ENCODE data around the gene EXOC5.
"Not testable (repeated sequence)": the region's sequence is repeated elsewhere in the genome, so short reads cannot be mapped to it uniquely, and the experiment has no call there.

EXOC5 gene

DNA sequence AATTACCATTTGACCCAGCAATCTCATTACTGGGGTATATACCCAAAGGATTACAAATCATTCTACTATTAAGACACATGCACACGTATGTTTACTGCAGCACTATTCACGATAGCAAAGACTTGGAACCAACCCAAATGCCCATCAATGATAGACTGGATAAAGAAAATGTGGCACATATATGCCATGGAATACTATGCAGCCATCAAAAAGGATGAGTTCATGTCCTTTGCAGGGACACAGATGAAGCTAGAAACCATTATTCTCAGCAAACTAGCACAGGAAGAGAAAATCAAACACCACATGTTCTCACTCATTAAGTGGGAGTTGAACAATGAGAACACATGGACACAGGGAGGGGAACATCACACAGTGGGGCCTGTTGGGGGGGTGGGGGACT, 40.4 kb downstream of the EXOC5 start:
- not testable (repeated sequence) for H3K27ac Mint-ChIP-seq; H3K9me3 Mint-ChIP-seq; H3K4me1 Mint-ChIP-seq (ENCODE audit: low read depth); H3K27me3 Mint-ChIP-seq (ENCODE audit: low read depth); H3K4me3 Mint-ChIP-seq
- H3K36me3 Mint-ChIP-seq (ENCODE audit: low read depth): peaks cover 37% of the 10 kb centered on the region

DNA sequence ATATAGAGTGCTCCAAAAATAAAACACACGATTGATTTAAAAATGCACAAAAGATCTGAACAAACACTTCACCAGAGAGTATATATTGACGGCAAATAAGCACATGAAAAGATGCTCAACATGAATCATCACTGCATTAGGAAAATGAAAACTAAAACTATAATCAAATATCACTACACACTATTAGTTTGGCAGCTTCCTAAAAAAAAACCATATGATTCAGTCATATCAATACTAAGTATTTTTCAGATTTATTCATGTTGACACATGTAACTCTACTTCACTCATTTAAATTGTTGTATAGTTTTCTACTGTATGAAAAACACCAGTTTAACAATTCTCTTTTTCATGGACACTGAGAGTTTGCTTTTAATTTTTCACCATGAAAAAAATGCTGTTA, 41.6 kb downstream of the EXOC5 start:
- Mint-ChIP-seq H3K27ac (no peak overlapping the region), H3K27me3 (ENCODE audit: low read depth) (no peaks in the 10 kb centered on the region), H3K4me3 (no peak overlapping the region), H3K9me3 (peaks cover 7% of the 10 kb centered on the region), H3K4me1 (ENCODE audit: low read depth) (no peaks in the 10 kb centered on the region), H3K36me3 (ENCODE audit: low read depth) (peaks cover 37% of the 10 kb centered on the region)

- Mint-ChIP-seq H3K27ac (no peak overlapping the region), H3K36me3 (ENCODE audit: low read depth) (peaks cover 25% of the 10 kb centered on the region), H3K4me1 (ENCODE audit: low read depth) (no peaks in the 10 kb centered on the region), H3K9me3 (no peaks in the 10 kb centered on the region), H3K27me3 (ENCODE audit: low read depth) (no peaks in the 10 kb centered on the region), H3K4me3 (no peak overlapping the region)
These were observed 46.8 kb downstream of the EXOC5 start for GRCh38 chr14:57221931-57222330.

DNA sequence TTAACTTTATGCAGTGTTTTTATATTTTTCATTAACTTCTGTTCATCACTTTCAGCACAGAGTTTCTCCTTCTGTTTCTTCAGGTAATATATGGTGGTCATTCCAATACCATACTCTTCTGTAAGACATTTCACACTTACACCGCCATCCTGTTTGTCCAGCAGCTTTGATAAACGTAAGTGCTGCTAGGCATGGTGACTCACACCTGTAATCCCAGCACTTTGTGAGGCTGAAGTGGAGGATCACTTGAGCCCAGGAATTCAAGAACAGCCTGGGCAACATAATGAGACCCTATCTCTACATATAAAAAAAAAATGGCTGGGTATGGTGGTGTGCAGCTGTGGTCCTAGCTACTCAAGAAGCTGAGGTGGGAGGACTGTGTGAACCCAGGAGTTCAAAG, 55.8 kb downstream of the EXOC5 start:
- no peak overlapping the region for H3K27ac Mint-ChIP-seq
- no peak overlapping the region for H3K4me3 Mint-ChIP-seq
- no peaks in the 10 kb centered on the region for H3K27me3 Mint-ChIP-seq (ENCODE audit: low read depth)
- no peaks in the 10 kb centered on the region for H3K4me1 Mint-ChIP-seq (ENCODE audit: low read depth)
- peaks cover 28% of the 10 kb centered on the region for H3K36me3 Mint-ChIP-seq (ENCODE audit: low read depth)
- no peaks in the 10 kb centered on the region for H3K9me3 Mint-ChIP-seq

DNA sequence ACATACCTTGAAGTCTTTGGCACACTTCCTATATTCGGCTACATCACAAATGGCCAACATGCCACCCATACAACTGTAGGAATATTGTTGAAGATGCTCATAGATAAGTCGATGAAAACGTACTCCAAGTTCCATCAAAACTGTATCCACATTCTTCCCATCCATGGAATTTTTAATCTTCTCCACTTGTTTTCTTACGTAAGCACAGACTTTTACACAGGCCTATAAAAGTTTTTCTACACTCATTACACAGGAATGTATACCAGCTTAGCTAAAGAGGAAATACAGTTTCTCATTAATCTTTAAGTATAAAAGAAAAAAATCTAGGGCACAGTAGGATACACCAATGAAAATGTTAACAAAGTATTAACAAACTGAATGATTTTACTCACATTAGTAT, 59.1 kb downstream of the EXOC5 start:
- Mint-ChIP-seq H3K9me3 (no peaks in the 10 kb centered on the region), H3K27me3 (ENCODE audit: low read depth) (no peaks in the 10 kb centered on the region), H3K4me3 (no peak overlapping the region), H3K27ac (no peak overlapping the region), H3K4me1 (ENCODE audit: low read depth) (no peaks in the 10 kb centered on the region), H3K36me3 (ENCODE audit: low read depth) (peaks cover 24% of the 10 kb centered on the region)

DNA sequence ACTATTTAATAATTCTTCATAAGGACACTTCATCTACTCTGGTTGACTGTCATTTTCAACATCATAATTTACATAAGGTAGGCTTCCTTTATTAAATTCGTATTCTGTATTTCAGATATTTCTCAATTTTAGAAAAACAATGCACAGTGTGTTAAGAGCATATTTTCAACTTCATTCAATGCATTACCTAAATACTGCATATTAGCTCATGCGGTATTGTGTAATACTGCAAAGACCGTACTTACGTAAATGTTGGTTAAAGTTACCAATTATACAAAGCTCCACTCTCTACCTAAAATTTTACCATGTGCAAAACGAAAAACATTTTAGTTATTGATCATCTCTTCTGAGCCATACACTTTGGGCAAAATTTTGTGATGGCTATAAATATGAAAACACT, 62.8 kb downstream of the EXOC5 start:
- Mint-ChIP-seq H3K36me3 (ENCODE audit: low read depth) (peaks cover 14% of the 10 kb centered on the region), H3K27ac (no peak overlapping the region), H3K9me3 (no peaks in the 10 kb centered on the region), H3K4me3 (no peak overlapping the region), H3K27me3 (ENCODE audit: low read depth) (no peaks in the 10 kb centered on the region), H3K4me1 (ENCODE audit: low read depth) (no peaks in the 10 kb centered on the region)

GRCh38 chr14:57202672-57203071, 66.0 kb downstream of the EXOC5 start:
- not testable (repeated sequence) for H3K27me3 Mint-ChIP-seq (ENCODE audit: low read depth); H3K27ac Mint-ChIP-seq; H3K9me3 Mint-ChIP-seq; H3K4me1 Mint-ChIP-seq (ENCODE audit: low read depth); H3K36me3 Mint-ChIP-seq (ENCODE audit: low read depth); H3K4me3 Mint-ChIP-seq

DNA sequence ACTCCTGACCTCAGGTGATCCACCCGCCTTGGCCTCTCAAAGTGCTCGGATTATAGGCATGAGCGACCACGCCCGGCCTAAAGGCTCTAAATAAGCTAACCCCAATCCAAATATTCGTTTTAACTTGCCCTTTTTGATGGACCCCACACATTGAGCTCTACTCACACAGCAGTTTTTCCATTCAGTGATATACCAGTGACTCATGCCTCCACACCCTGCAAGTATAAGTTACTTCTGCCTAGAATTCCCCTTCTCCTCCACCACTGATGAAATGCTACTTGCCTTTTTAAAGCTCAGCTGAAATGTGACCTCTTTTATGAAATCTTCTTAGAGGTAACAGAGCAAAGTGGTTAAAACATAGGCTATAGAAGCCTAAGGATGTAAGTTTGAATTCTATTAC, 68.8 kb downstream of the EXOC5 start:
- Mint-ChIP-seq H3K4me1 (ENCODE audit: low read depth) (no peaks in the 10 kb centered on the region), H3K36me3 (ENCODE audit: low read depth) (no peaks in the 10 kb centered on the region), H3K9me3 (no peaks in the 10 kb centered on the region), H3K27me3 (ENCODE audit: low read depth) (peaks cover 11% of the 10 kb centered on the region), H3K27ac (no peak overlapping the region), H3K4me3 (no peak overlapping the region)

DNA sequence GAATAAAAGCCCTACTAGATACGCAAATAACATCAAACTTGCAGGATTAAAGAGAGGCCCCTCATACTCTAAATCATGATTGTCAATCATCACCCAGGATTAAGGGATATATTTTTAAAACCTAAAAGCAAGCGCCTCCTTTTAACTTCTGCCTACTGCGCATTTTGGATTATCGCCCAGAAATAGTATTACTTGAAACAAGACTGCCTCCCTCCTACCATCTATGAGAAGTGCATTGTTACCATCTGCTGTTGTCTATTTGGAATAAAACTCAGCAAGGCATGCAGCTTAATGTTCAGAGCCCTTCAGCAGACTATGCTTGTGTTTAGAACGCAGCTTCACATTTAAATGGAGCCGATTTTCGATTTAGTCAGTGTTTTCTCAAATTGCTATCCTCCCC, 79.6 kb downstream of the EXOC5 start:
- peaks cover 27% of the 10 kb centered on the region for H3K27me3 Mint-ChIP-seq (ENCODE audit: low read depth)
- no peaks in the 10 kb centered on the region for H3K9me3 Mint-ChIP-seq
- no peaks in the 10 kb centered on the region for H3K4me1 Mint-ChIP-seq (ENCODE audit: low read depth)
- H3K27ac Mint-ChIP-seq: no peak overlapping the region
- no peaks in the 10 kb centered on the region for H3K36me3 Mint-ChIP-seq (ENCODE audit: low read depth)
- no peak overlapping the region for H3K4me3 Mint-ChIP-seq

GRCh38 chr14:57182760-57183503, 85.8 kb downstream of the EXOC5 start:
- H3K9me3 Mint-ChIP-seq: no peaks in the 10 kb centered on the region
- no peak overlapping the region for H3K4me3 Mint-ChIP-seq
- H3K36me3 Mint-ChIP-seq (ENCODE audit: low read depth): no peaks in the 10 kb centered on the region
- peaks cover 33% of the 10 kb centered on the region for H3K27me3 Mint-ChIP-seq (ENCODE audit: low read depth)
- H3K4me1 Mint-ChIP-seq (ENCODE audit: low read depth): no peaks in the 10 kb centered on the region
- no peak overlapping the region for H3K27ac Mint-ChIP-seq

GRCh38 chr14:57179273-57179672, 89.4 kb downstream of the EXOC5 start:
- no peaks in the 10 kb centered on the region for H3K4me1 Mint-ChIP-seq (ENCODE audit: low read depth)
- H3K27ac Mint-ChIP-seq: no peak overlapping the region
- peaks cover 37% of the 10 kb centered on the region for H3K27me3 Mint-ChIP-seq (ENCODE audit: low read depth)
- no peaks in the 10 kb centered on the region for H3K36me3 Mint-ChIP-seq (ENCODE audit: low read depth)
- H3K4me3 Mint-ChIP-seq: no peak overlapping the region
- no peaks in the 10 kb centered on the region for H3K9me3 Mint-ChIP-seq

- Mint-ChIP-seq H3K27me3 (ENCODE audit: low read depth) (peaks cover 15% of the 10 kb centered on the region), H3K4me1 (ENCODE audit: low read depth) (no peaks in the 10 kb centered on the region), H3K9me3 (no peaks in the 10 kb centered on the region), H3K27ac (no peak overlapping the region), H3K36me3 (ENCODE audit: low read depth) (no peaks in the 10 kb centered on the region), H3K4me3 (no peak overlapping the region)
These were observed 94.2 kb downstream of the EXOC5 start for GRCh38 chr14:57174466-57174865.

GRCh38 chr14:57171903-57172302, 96.8 kb downstream of the EXOC5 start:
- Mint-ChIP-seq H3K27me3 (ENCODE audit: low read depth) (no peaks in the 10 kb centered on the region), H3K36me3 (ENCODE audit: low read depth) (no peaks in the 10 kb centered on the region), H3K4me1 (ENCODE audit: low read depth) (no peaks in the 10 kb centered on the region), H3K9me3 (no peaks in the 10 kb centered on the region), H3K4me3 (no peak overlapping the region), H3K27ac (no peak overlapping the region)

- no peaks in the 10 kb centered on the region for H3K36me3 Mint-ChIP-seq (ENCODE audit: low read depth)
- H3K27me3 Mint-ChIP-seq (ENCODE audit: low read depth): no peaks in the 10 kb centered on the region
- no peaks in the 10 kb centered on the region for H3K4me1 Mint-ChIP-seq (ENCODE audit: low read depth)
- no peak overlapping the region for H3K27ac Mint-ChIP-seq
- H3K9me3 Mint-ChIP-seq: no peaks in the 10 kb centered on the region
- no peak overlapping the region for H3K4me3 Mint-ChIP-seq
These were observed 97.3 kb downstream of the EXOC5 start for GRCh38 chr14:57171363-57171762.

DNA sequence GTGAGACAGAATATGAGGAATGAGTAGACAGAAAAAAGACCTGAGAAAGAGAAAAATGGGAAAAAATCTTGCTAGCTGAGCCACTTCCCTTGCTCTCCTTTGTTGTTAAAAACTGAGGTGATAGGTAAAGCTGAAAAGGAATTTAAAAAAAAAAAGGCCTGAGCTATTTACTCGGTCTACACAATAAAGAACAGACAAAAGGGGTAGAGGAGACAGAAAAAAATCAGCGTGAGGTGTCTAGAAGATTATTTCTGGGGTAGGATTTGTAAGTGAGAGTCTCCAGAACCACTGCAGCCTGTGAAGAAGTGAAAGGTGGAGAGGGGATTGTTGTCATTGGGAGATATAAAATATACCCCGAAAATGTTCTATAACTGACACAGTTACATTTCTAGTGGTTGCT, 98.8 kb downstream of the EXOC5 start:
- H3K27me3 Mint-ChIP-seq (ENCODE audit: low read depth): no peaks in the 10 kb centered on the region
- H3K4me3 Mint-ChIP-seq: no peak overlapping the region
- no peaks in the 10 kb centered on the region for H3K9me3 Mint-ChIP-seq
- no peak overlapping the region for H3K27ac Mint-ChIP-seq
- H3K4me1 Mint-ChIP-seq (ENCODE audit: low read depth): no peaks in the 10 kb centered on the region
- H3K36me3 Mint-ChIP-seq (ENCODE audit: low read depth): no peaks in the 10 kb centered on the region

- Mint-ChIP-seq H3K27ac (no peak overlapping the region), H3K36me3 (ENCODE audit: low read depth) (no peaks in the 10 kb centered on the region), H3K9me3 (no peaks in the 10 kb centered on the region), H3K4me3 (no peak overlapping the region), H3K27me3 (ENCODE audit: low read depth) (no peaks in the 10 kb centered on the region), H3K4me1 (ENCODE audit: low read depth) (no peaks in the 10 kb centered on the region)
These were observed 100.5 kb downstream of the EXOC5 start for GRCh38 chr14:57168138-57168679.

Data from T-helper 1 cell treated with Interleukin-12 subunit alpha and Interleukin-12 subunit beta and Interleukin-4 antibody, amounts not matched to agents 30 μg/mL and 1 μg/mL, for 36 hours (primary cell).